Measurements from ENCODE around the gene ATP11B.
"Not testable (repeated sequence)": the region's sequence is repeated elsewhere in the genome, so short reads cannot be mapped to it uniquely, and the experiment has no call there.

Gene ATP11B

DNA sequence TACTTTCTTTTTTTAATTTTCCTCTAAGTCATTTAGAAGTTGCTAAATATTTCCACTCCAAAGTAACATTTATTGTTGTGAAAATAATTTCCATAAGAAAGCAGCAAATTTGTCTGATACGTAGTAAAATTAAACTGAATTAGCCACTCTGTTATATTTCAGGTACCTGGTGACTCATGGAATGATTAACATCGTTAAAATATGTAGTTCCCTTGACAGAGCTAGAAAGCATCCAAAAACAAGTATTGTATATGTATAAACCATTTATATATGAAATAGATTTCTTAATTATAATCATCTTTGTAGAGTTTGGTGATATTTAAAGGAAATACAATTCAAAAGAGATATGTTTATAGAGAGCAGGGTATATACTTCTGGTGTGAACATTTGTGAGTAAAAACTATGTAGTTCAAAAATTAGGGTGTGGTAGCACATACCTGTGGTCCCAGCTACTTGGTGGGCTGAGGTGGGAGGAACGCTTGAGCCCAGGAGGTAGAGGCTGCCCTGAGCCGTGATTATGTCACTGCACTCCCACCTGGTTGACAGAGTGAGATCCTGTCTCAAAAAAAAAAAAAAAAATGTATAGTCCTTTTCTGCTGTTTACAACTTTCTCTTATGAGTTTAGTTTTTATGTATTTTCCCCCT, 36.6 kb downstream of the ATP11B start:
- DNase-seq (ENCODE audit: low read depth, low spot score): no peak

- no peak for DNase-seq (ENCODE audit: low read depth, low spot score)
Measured at GRCh38 chr3:182837855-182838454, 44.7 kb downstream of the ATP11B start.

GRCh38 chr3:182843478-182843877, 50.2 kb downstream of the ATP11B start:
- no peak for DNase-seq (ENCODE audit: low read depth, low spot score)

DNA sequence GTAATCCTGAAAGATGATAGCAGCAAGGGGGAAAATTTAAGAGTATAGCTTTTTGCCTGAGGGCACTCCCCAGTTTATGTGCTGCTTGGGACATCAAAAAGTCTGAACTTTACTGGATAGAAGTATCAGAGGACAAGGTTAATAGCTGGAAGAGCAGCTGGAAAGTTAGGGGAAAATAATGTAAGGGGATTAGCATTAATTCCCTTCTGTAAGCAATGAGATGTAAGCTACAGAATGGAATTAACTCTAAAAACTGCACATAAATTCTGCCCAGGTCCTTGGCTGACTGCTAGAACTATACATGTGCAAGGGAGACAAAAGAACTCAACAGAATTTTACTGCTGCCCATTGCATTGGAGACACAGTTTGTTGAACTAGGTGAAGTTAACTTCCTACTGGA, 55.6 kb downstream of the ATP11B start:
- DNase-seq (ENCODE audit: low read depth, low spot score): no peak

GRCh38 chr3:182855076-182855475, 61.8 kb downstream of the ATP11B start:
- DNase-seq (ENCODE audit: low read depth, low spot score): no peak

- DNase-seq (ENCODE audit: low read depth, low spot score): no peak
Measured at GRCh38 chr3:182861348-182861747, 68.0 kb downstream of the ATP11B start.

GRCh38 chr3:182862159-182862860, 69.0 kb downstream of the ATP11B start:
- no peak for DNase-seq (ENCODE audit: low read depth, low spot score)

DNA sequence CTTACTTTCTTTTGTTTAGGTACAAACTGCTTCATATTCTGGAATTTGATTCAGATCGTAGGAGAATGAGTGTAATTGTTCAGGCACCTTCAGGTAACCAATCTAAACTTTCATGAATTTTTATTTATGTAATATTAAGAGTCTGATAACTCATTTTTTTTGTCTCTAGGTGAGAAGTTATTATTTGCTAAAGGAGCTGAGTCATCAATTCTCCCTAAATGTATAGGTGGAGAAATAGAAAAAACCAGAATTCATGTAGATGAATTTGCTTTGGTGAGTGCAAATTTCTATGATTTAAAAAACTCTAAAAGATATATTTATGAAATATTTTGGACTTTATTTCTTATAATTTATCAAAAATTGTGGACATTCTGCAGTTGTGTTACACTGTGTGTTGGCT, 75.8 kb downstream of the ATP11B start:
- no peak for DNase-seq (ENCODE audit: low read depth, low spot score)

- DNase-seq (ENCODE audit: low read depth, low spot score): not testable (repeated sequence)
Measured at GRCh38 chr3:182870917-182871316, 77.6 kb downstream of the ATP11B start.

- DNase-seq (ENCODE audit: low read depth, low spot score): no peak
Measured at GRCh38 chr3:182879031-182879611, 85.8 kb downstream of the ATP11B start.

GRCh38 chr3:182886497-182886896, 93.2 kb downstream of the ATP11B start:
- no peak for DNase-seq (ENCODE audit: low read depth, low spot score)

DNA sequence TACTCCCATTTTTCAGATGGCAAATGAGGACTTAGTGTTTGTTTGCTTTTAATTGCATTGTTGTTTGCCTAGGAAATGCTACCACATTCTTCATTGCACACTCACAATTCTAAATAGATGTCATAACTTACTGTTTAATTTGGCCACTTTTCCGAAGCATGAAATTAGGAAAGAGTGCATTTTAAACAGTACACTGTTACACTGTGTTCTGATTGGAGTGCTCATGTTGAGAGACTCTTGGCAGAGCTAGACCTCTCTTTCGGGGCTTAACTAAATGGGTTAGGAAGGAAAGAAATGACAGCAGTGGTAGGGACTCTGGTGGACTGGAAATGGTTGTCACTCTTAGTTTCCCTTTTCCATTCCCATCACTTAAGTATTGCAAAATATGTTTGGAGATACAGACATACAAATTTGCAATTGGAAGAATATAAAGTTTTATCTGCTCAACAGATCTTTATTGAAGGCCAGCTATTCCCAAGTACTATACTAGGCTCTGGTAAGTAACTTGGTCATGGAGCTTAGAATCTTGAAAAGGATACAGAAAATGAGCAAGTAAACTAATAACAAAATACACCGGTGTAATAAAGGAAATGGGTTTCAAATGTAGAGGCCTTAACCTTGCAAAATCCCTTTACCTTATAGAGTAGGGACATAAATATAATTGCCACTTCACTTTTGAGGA, 96.8 kb downstream of the ATP11B start:
- no peak for DNase-seq (ENCODE audit: low read depth, low spot score)

- DNase-seq (ENCODE audit: low read depth, low spot score): no peak
Measured at GRCh38 chr3:182891364-182891763, 98.1 kb downstream of the ATP11B start.

DNA sequence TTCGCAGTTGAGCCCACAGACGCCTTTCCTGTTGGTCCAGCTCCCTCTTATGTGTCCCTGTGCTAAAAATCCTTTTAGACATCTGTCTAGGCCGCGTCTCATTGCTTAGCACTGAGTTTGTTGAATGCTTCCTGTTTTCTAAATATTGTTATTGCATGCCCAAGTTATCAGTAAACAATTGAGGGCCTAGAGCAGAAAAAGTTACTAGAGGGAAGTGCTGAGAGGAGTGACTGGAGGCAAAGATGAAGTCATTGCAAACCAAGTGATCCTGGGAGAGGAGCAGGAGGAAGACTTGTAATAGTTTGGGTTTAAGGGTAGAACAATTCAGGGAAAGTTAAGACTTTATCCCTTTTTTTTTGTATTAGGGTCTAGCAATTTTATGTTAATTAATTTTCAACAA, 98.9 kb downstream of the ATP11B start:
- DNase-seq (ENCODE audit: low read depth, low spot score): no peak

DNA sequence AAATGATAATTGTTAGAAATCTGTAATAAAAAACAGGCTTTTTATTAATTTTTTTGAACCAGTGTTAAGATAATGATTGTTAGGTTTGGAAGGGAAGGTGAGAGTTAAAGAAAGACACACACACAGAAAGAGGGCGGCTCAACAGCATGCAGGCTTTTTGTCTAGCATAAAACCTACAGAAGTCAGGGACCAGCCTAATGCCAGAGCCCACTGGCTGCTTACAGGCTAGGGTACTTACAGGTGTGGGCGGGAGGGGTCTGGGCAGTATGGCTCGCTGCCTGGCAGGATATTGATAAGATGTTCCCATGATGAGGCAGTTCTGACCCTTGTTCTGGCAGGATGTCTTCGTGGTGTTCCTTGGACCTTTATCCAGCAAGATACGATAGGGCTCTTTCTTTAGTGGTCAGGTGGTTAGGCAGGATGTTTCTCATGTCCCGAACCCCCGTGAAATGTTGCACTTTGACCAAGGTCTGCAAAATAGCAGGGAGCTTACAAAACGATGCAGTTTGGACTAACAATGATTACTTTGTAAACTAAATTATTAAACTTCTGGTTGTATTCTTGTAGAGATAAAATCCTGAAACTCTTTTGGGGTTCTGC, 102.3 kb downstream of the ATP11B start:
- DNase-seq (ENCODE audit: low read depth, low spot score): no peak

DNA sequence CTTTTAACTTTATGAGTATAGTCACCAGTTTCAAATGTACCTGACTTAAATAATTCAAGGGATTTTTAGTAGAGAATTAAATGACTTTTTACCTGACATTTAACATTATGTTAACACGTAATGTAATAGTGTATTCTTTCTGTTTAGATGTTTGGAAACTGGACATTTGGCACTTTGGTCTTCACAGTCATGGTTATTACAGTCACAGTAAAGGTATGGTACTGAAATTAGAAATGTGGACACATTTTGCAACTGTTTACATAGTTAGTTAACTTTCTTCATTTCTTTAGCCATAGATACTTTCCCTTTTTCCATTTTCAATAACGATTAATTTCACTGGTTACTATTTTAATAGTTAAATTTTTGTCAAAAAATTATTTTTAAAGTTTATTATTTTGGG, 103.2 kb downstream of the ATP11B start:
- DNase-seq (ENCODE audit: low read depth, low spot score): no peak

DNA sequence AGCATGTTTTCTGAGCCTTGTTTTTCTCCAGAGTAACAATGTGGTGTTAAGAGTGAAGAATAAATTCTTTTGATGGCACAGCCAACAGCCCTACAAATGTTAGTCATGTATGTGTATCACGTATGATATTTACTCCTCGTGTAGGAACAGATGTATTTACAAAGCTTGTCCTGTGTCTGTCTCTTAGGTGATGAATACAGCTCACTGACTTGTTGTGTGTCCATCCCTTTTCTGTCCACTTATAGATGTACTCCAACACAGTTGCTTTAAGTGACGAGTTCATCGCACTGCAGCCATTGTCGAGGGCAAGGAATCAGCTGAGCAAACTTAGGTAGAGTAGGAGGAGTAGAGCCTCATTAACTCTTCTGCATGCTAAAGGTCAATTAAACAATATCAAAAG, 108.9 kb downstream of the ATP11B start:
- DNase-seq (ENCODE audit: low read depth, low spot score): no peak

DNA sequence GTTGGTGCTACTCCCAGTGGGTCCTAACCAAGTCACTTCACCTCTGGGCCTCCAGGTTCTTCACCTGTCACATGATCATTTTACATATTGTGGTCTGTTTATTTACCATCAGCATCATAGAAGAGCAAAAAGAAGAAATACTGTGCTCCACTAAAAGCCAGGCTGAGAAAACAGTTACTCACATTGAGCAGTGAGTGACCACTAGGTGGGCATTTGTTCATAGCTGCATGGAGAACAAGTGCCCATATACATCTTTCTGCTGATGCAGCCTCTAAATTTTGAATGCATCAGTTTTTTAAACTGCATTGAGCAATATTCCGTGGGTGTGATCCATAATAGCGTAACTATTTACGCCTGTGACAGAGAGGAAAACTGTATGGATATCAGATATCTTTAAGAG, 110.9 kb downstream of the ATP11B start:
- DNase-seq (ENCODE audit: low read depth, low spot score): no peak

DNA sequence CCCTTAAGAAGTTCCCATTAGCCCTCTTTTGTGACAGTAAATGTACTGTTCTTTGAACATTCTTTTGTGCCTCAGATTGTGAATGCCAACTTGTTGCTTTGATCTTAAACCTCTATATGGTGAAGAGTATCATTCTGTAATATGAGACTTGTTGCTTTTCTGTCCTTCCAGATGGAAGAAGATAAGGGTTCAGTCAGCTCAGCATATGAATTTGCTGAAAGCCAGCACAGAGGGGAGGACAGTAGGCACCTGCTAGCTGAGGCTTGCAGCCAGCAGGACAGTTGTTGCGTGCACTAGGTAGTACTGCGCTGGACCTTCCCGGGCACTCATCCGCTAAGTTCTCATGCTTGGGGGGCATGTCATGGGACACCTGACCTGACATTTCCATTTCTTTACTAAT, 112.3 kb downstream of the ATP11B start:
- no peak for DNase-seq (ENCODE audit: low read depth, low spot score)

GRCh38 chr3:182906036-182906435, 112.7 kb downstream of the ATP11B start:
- DNase-seq (ENCODE audit: low read depth, low spot score): no peak

DNA sequence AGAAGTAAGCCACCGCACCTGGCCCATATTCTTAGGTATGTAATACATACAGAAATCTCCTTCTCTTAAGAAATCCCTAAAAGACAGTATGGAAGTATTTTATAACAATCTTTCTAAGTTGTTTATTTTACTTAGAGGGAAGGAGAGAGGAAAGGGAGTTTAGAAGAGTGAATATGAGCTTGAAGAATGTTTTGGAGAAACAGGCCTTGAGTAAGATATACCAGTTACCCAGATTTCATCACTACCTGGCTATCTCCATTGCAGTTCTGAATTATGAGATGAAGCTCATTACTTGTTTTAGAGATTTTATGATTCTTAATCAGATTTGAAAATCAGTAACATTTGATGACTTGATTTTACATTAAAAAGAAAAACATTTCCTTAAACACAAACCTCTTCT, 115.2 kb downstream of the ATP11B start:
- no peak for DNase-seq (ENCODE audit: low read depth, low spot score)
